Stimulated activated CD8-positive, alpha-beta memory T cell treated with anti-CD3 and anti-CD28 coated beads, Interleukin-12 subunit alpha, Interleukin-12 subunit beta, amount 100 ng/mL, for 24 hours (primary cell): ENCODE results near the gene SLC50A1.
"Not testable (repeated sequence)": the region's sequence is repeated elsewhere in the genome, so short reads cannot be mapped to it uniquely, and the experiment has no call there.

Source experiments
- DNase-seq: peaks from one replicate; pipeline ENCODE4 v3.0.0-alpha.2; 2020; ENCODE audit errors: extremely low read depth

Gene SLC50A1

GRCh38 chr1:155116113-155116764 is 19.4 kb upstream of the SLC50A1 start:
- DNase-seq, result no peak

GRCh38 chr1:155117610-155118009 is 18.0 kb upstream of the SLC50A1 start:
- no peak for DNase-seq

- DNase-seq, result not testable (repeated sequence)
Observed at GRCh38 chr1:155118090-155118489, 17.6 kb upstream of the SLC50A1 start.

GRCh38 chr1:155120253-155120652 is 15.4 kb upstream of the SLC50A1 start:
- DNase-seq, result no peak

- no peak for DNase-seq
Observed at GRCh38 chr1:155121249-155121648, 14.4 kb upstream of the SLC50A1 start.

GRCh38 chr1:155122308-155122707 is 13.3 kb upstream of the SLC50A1 start:
- DNase-seq, result no peak

- DNase-seq, result no peak
Observed at GRCh38 chr1:155123801-155124200, 11.9 kb upstream of the SLC50A1 start.

- no peak for DNase-seq
Observed at GRCh38 chr1:155124503-155125463, 10.9 kb upstream of the SLC50A1 start.

- no peak for DNase-seq
Observed at GRCh38 chr1:155125511-155125945, 10.1 kb upstream of the SLC50A1 start.

GRCh38 chr1:155125946-155126555 is 9.6 kb upstream of the SLC50A1 start:
- DNase-seq, result no peak

- no peak for DNase-seq
Observed at GRCh38 chr1:155126556-155127104, 9.0 kb upstream of the SLC50A1 start.

- no peak for DNase-seq
Observed at GRCh38 chr1:155127105-155127966, 8.3 kb upstream of the SLC50A1 start, which contains the start of gene EFNA1. TSS of gene EFNA1 (plus strand) at chr1:155127876. CDS start at chr1:155127978, 102 bp downstream.

- no peak for DNase-seq
Observed at GRCh38 chr1:155127967-155128754, 7.5 kb upstream of the SLC50A1 start.

GRCh38 chr1:155128755-155129473 is 6.7 kb upstream of the SLC50A1 start:
- DNase-seq, result no peak

- no peak for DNase-seq
Observed at GRCh38 chr1:155130272-155131006, 5.2 kb upstream of the SLC50A1 start.

GRCh38 chr1:155131285-155131684 is 4.4 kb upstream of the SLC50A1 start:
- DNase-seq, result no peak

GRCh38 chr1:155131856-155132255 is 3.8 kb upstream of the SLC50A1 start:
- DNase-seq, result no peak

GRCh38 chr1:155133799-155134281 is 1.8 kb upstream of the SLC50A1 start:
- DNase-seq, result no peak

GRCh38 chr1:155134322-155134721 is 1.3 kb upstream of the SLC50A1 start:
- DNase-seq, result no peak
